Activated CD4-positive, alpha-beta T cell treated with anti-CD3 and anti-CD28 coated beads, Interleukin-2, amount 10 ng/mL, durations not matched to agents 24 days and 14 days (primary cell): ENCODE measurements around the gene MS4A6E. TPM values are rescaled to one million over a fixed set of nuclear protein-coding genes. Genes with fewer than 3 reads are reported as not detected.

ENCODE experiments used
- DNase-seq: peaks from one replicate; pipeline ENCODE4 v3.0.0; 2022
- H3K27ac Mint-ChIP-seq: one replicate; pipeline ENCODE4 v1.8.0; 2022; ENCODE audit warnings: mild to moderate bottlenecking, mixed read lengths
- H3K27me3 Mint-ChIP-seq: one replicate; pipeline ENCODE4 v1.8.0; 2022; ENCODE audit warnings: mixed read lengths
- H3K36me3 Mint-ChIP-seq: one replicate; pipeline ENCODE4 v1.8.0; 2022; ENCODE audit warnings: low read depth, mild to moderate bottlenecking, mixed read lengths
- H3K4me1 Mint-ChIP-seq: one replicate; pipeline ENCODE4 v1.8.0; 2021; ENCODE audit warnings: mixed read lengths
- H3K4me3 Mint-ChIP-seq: one replicate; pipeline ENCODE4 v1.8.0; 2022; ENCODE audit warnings: mild to moderate bottlenecking, moderate library complexity, mixed read lengths
- H3K9me3 Mint-ChIP-seq: one replicate; pipeline ENCODE4 v1.8.0; 2021; ENCODE audit warnings: mixed read lengths
- intact Hi-C: fragments of 100-400 bp; cut with micrococcal nuclease; formaldehyde crosslinking; loops from one replicate; pipeline ENCODE4 v1.15.1; 2023
- total RNA-seq: library from RNA; stranded (reverse); gene quantifications from 2 replicates; pipeline ENCODE4 v1.2.3, GENCODE V29; 2022

Gene MS4A6E
- total RNA-seq, 1 donor from 2014 or later, result not detected

DNA sequence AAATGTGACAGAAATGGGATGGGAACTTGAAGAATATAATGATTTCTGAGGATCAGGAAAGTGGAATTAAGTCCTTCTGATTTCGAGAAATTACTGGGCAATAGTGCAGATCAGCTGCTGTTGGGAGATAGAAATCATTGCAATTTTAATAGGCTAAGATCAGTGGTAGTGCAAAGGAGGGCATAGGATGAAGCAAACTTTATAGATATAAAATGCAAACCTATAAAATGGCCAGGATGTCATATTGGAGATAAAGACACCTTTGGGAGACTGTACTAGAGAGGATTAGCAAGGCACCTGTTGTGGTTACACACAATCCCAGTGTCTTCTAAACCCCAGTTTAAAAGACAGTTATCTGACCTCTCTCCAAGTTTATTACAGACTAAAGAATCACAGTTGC, 44.8 kb downstream of the MS4A6E start:
- H3K4me3 Mint-ChIP-seq, result no peak overlapping the region
- no peaks in the 10 kb centered on the region for H3K9me3 Mint-ChIP-seq
- H3K4me1 Mint-ChIP-seq, result no peaks in the 10 kb centered on the region
- H3K36me3 Mint-ChIP-seq, result no peaks in the 10 kb centered on the region
- no peak overlapping the region for H3K27ac Mint-ChIP-seq
- H3K27me3 Mint-ChIP-seq, result peaks cover 10% of the 10 kb centered on the region
- intact Hi-C loops, result no loop called here
- no peak for DNase-seq

DNA sequence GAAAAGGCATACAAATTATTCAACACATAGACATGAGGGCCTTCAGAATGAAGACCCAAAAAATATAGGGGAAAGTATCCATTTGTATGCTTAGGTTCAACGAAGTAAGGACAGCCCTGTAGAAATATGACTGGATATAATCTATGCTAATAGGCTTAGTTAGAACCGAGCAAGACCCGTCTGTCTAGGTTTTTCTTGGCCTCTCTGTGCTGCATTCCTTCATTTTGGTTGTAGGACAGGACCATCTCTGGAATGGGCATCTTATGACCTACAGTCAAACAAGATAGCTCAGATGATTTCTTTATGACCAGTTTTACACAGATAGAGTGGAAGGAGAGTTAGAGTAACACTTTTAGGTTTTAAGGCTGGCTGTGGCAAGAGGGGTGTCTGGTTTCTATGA, 45.7 kb downstream of the MS4A6E start:
- Mint-ChIP-seq H3K9me3 (no peaks in the 10 kb centered on the region), H3K4me3 (no peak overlapping the region), H3K36me3 (no peaks in the 10 kb centered on the region), H3K27me3 (peaks cover 12% of the 10 kb centered on the region), H3K4me1 (peaks cover under 1% of the 10 kb centered on the region), H3K27ac (no peak overlapping the region)
- DNase-seq, result no peak
- intact Hi-C loops, result no loop called here

DNA sequence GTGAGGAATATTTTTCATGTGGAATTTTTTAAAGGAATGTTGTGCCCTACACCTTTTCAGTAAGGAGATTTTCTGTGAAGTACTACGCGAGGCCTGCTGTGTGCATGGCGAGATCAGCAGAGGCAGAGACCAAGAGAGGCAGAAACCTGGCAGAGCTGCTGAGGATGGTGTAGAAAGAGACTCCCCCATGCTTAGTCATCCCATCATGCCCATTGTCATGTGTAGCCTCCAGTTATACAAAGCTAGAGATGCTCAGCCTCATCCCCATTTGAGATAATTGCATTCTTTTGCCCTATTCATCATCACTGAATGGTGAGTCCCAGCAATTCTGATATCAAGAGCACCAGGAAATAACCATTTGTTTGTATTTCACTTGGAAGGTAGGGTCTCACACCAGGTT, 48.3 kb downstream of the MS4A6E start:
- intact Hi-C loops, result no loop called here
- H3K27ac Mint-ChIP-seq, result no peak overlapping the region
- peaks cover 17% of the 10 kb centered on the region for H3K27me3 Mint-ChIP-seq

DNA sequence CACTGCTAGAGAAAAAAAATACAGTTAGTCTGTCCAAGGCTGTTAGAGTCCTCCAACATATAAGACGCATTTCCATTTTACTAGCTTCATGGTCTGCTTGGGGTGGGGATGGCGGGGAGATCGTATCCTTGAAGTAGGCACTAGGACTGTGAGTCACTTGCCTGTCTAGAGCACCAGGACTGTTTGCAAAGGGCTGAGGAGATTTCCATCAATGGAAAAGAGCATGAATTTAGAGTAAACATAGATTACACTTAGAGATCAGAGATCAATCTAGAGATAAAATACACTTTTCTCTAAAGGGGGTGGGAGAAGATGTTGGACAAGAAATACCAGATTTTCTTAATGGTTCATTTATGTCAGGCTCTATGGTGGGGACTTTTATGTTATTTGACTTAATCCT, 49.5 kb downstream of the MS4A6E start:
- DNase-seq, result no peak
- Mint-ChIP-seq H3K4me1 (peaks cover 7% of the 10 kb centered on the region), H3K27me3 (peaks cover 11% of the 10 kb centered on the region), H3K27ac (no peak overlapping the region), H3K9me3 (no peaks in the 10 kb centered on the region), H3K4me3 (no peak overlapping the region), H3K36me3 (no peaks in the 10 kb centered on the region)
- intact Hi-C loops, result no loop called here

More for the DNA sequence above, 48.3 kb downstream of the MS4A6E start:
- Mint-ChIP-seq H3K36me3 (no peaks in the 10 kb centered on the region), H3K4me3 (no peak overlapping the region), H3K9me3 (no peaks in the 10 kb centered on the region), H3K4me1 (peaks cover 7% of the 10 kb centered on the region)
- no peak for DNase-seq

DNA sequence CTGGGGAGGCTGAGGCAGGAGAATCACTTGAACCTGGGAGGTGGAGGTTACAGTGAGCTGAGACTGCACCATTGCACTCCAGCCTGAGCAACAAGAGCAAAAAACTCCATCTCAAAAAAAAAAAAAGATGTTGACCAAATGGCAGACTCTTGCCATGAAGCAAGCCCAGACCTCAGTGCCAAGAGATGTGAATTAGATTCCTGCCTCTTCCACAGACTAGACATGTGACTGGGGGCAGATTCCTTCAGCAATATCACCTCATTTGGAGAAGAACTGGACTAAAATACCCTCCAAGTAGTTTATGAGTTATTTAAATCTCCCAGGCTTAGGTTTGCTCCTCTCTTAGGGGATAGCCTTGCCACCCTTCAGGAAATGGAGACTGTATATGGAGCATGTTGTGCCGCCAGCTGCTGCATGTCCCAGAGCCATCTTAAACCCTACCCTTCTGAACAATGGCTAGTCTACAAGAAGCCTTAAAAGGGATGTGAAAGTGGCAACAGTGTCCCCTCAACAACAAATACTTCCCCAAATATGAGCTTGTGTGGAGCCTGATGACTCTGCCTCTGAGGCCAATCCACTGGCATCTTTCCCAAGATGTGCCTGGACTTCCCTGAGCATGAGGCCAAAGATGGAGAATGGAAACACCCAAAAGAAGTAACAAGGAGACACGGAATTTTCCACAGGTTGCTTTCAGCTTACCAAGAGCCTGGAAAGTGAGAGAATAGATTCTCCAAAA, 50.5 kb downstream of the MS4A6E start:
- intact Hi-C loops, result no loop called here
- Mint-ChIP-seq H3K27ac (no peak overlapping the region), H3K4me3 (no peak overlapping the region), H3K36me3 (no peaks in the 10 kb centered on the region), H3K9me3 (no peaks in the 10 kb centered on the region), H3K27me3 (peaks cover 12% of the 10 kb centered on the region), H3K4me1 (peaks cover 7% of the 10 kb centered on the region)
- DNase-seq, result no peak

DNA sequence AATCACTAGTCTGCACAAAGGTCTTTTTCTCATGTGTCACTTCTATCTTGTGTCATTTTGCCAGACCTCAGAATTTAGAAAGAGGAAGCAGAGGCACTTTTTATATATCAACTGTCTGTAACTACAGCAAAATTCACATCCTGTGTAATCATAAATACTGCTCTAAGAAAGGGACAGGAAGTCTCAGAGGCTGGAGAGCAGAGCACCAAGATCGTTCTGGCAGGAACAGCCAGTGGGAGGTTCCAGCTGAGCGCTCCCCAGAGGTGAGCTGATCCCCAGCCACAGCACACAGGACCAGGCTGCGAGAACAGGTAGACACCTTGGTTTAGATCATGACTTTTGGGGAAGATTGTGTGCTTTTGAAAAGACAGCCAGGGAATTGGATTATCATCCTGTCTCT, 51.3 kb downstream of the MS4A6E start, which contains the start of gene MS4A7:
Gene MS4A7 (plus strand): TSS at position 179 of the 400 bp plus-strand sequence. CDS start 4,610 bp downstream, outside the sequence.
- peaks cover 12% of the 10 kb centered on the region for H3K27me3 Mint-ChIP-seq
- H3K4me3 Mint-ChIP-seq, result no peak within 1 kb of the TSS
- intact Hi-C loops, result no loop called here
- H3K9me3 Mint-ChIP-seq, result no peaks in the 10 kb centered on the region
- H3K4me1 Mint-ChIP-seq, result peaks cover 7% of the 10 kb centered on the region
- H3K27ac Mint-ChIP-seq, result no peak within 1 kb of the TSS
- no peak for DNase-seq
- H3K36me3 Mint-ChIP-seq, result no peaks in the 10 kb centered on the region

DNA sequence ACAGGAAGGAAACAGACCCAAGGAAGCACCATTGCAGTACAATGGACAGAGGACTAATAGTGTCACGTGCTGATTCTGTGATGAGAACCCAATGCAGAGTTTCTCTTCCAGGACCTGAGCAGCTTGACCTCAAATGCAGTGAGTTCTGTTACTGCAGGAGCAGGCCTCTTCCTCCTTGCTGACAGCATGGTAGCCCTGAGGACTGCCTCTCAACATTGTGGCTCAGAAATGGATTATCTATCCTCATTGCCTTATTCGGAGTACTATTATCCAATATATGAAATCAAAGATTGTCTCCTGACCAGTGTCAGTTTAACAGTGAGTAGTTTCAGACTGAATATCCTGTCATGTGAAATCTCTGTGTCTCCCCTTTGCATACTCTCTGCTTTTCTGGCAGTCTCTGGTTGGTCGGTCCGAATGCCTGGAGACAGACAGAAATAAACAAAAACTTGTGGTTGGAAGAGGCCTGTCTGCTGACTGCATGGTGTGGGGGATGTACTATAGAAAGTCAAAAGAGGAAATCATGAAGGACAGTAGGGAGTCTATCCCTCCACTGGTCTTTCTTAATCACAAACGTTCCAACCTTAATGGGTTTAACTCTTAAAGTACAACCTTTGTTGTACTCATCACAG, 62.3 kb downstream of the MS4A6E start:
- H3K36me3 Mint-ChIP-seq, result no peaks in the 10 kb centered on the region
- no peak overlapping the region for H3K27ac Mint-ChIP-seq
- intact Hi-C loops, result no loop called here
- H3K9me3 Mint-ChIP-seq, result no peaks in the 10 kb centered on the region
- no peak overlapping the region for H3K4me3 Mint-ChIP-seq
- H3K27me3 Mint-ChIP-seq, result no peaks in the 10 kb centered on the region
- H3K4me1 Mint-ChIP-seq, result no peaks in the 10 kb centered on the region
- DNase-seq, result no peak

DNA sequence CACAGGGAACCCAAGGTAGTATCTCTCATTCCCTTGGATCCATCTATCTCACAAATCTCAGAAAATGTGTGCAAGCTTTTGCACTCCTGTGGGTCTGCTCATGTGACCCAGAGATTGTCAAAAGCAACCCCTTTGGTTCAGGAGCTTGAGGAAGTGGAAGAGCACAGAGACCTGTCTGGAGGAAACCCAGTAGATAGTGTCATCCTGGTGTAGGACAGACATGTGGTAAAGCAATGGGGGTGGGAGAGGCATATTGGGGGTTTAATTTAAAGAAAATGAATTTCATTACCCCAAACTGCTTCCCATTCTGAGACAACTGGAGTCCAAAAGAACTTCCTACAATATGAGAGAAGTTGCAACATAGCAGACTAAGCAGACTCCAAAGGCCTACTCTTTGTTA, 63.4 kb downstream of the MS4A6E start:
- intact Hi-C loops, result no loop called here
- no peak overlapping the region for H3K27ac Mint-ChIP-seq

More for the DNA sequence above, 63.4 kb downstream of the MS4A6E start:
- Mint-ChIP-seq H3K4me3 (no peak overlapping the region), H3K36me3 (no peaks in the 10 kb centered on the region), H3K4me1 (no peaks in the 10 kb centered on the region), H3K9me3 (no peaks in the 10 kb centered on the region), H3K27me3 (no peaks in the 10 kb centered on the region)
- DNase-seq, result no peak

Other genes with a start within 250 kb of the MS4A6E start
- not detected in 2 replicates for gene MS4A2, start 238.6 kb upstream of the MS4A6E start, total RNA-seq
- 0.28 TPM in 1 of 2 replicates, not detected in the other for gene MS4A6A, start 144.2 kb upstream of the MS4A6E start, total RNA-seq
- gene MS4A4E, start 84.1 kb upstream of the MS4A6E start, total RNA-seq, result 0.28 TPM in 1 of 2 replicates, not detected in the other
- gene MS4A4A, start 46.6 kb upstream of the MS4A6E start, total RNA-seq, result not detected in 2 replicates
- not detected in 2 replicates for gene MS4A7, start 51.3 kb downstream of the MS4A6E start, total RNA-seq
- not detected in 2 replicates for gene MS4A14, start 69.2 kb downstream of the MS4A6E start, total RNA-seq
- gene MS4A5, start 102.3 kb downstream of the MS4A6E start, total RNA-seq, result not detected in 2 replicates
- gene MS4A1, start 128.6 kb downstream of the MS4A6E start, total RNA-seq, result not detected in 2 replicates
- gene MS4A12, start 165.5 kb downstream of the MS4A6E start, total RNA-seq, result not detected in 2 replicates
- not detected in 2 replicates for gene MS4A13, start 188.1 kb downstream of the MS4A6E start, total RNA-seq